Thymus (tissue), 11 donors: ENCODE results near the gene SLC25A41. TPM values are rescaled to one million over a fixed set of nuclear protein-coding genes. Genes with fewer than 3 reads are reported as not detected.
A peak's percentile ranks its signal among the peaks of the same experiment; 100 is the strongest.

Experiments used
- DNase-seq, 9 donors: peaks; one replicate each; pipeline ENCODE4 v3.0.0-alpha.2; 2013; ENCODE audit warnings: low spot score in 9 of 9, low read depth in 6 of 9, missing footprints in 1 of 9
- H3K27ac ChIP-seq, 2 donors: one replicate each; pipeline ENCODE4 v1.5.1; 2013; ENCODE audit warnings: control low read depth in 1 of 2, low read depth in 1 of 2, low read length in 1 of 2, mild to moderate bottlenecking in 1 of 2, moderate library complexity in 1 of 2
- H3K27me3 ChIP-seq, 2 donors: one replicate each; pipeline ENCODE4 v1.5.1; 2013; ENCODE audit warnings: low read length in 1 of 2; ENCODE audit not compliant: control insufficient read depth in 2 of 2, insufficient read depth in 1 of 2
- H3K36me3 ChIP-seq, 2 donors: one replicate each; pipeline ENCODE4 v1.5.1; 2013; ENCODE audit warnings: low read length in 1 of 2, mild to moderate bottlenecking in 1 of 2, moderate library complexity in 1 of 2; ENCODE audit not compliant: control insufficient read depth in 2 of 2, insufficient read depth in 2 of 2
- H3K4me1 ChIP-seq, 2 donors: one replicate each; pipeline ENCODE4 v1.5.1; 2013; ENCODE audit warnings: low read length in 2 of 2; ENCODE audit not compliant: control insufficient read depth in 2 of 2, insufficient read depth in 2 of 2
- H3K4me3 ChIP-seq, 2 donors: one replicate each; pipeline ENCODE4 v1.5.1; 2013; ENCODE audit warnings: low read length in 2 of 2, control low read depth in 1 of 2, mild to moderate bottlenecking in 1 of 2
- H3K9me3 ChIP-seq, 2 donors: one replicate each; pipeline ENCODE4 v1.5.1; 2013; ENCODE audit warnings: low read length in 1 of 2, mild to moderate bottlenecking in 1 of 2; ENCODE audit not compliant: control insufficient read depth in 2 of 2, insufficient read depth in 1 of 2
- WGBS: extraction: QIAGEN DNeasy Blood & Tissue Kit; methylation state at CpG from one replicate; pipeline ENCODE4 v1.1.7; 2013; 5-methylcytosine and 5-hydroxymethylcytosine counted together
- polyA plus RNA-seq: library from polyadenylated mRNA; stranded (reverse); fragments of 200-250 nt; gene quantifications from one replicate; pipeline ENCODE4 v1.2.3, GENCODE V29; 2013
- total RNA-seq: library from RNA; stranded (reverse); fragments of 120-200 nt; gene quantifications from one replicate; pipeline ENCODE4 v1.2.4, GENCODE V29; 2013
- donor health status: healthy.

SLC25A41 gene
- total and polyA plus RNA-seq, 2 donors = 0.05 to 0.27 TPM

GRCh38 chr19:6416658-6417405 is 16.7 kb downstream of the SLC25A41 start:
- DNase-seq = no peak
- no peak overlapping the region for H3K27ac ChIP-seq
- H3K27me3 ChIP-seq = no peaks in the 10 kb centered on the region
- H3K4me1 ChIP-seq = peaks cover 0 to 7% of the 10 kb centered on the region in 2 donors
- peaks cover 0 to 4% of the 10 kb centered on the region in 2 donors for H3K9me3 ChIP-seq
- peaks cover 80 to 85% of the 10 kb centered on the region in 2 donors for H3K36me3 ChIP-seq
- WGBS = 98% methylated on average over 29 of the region's 29 CpGs
- H3K4me3 ChIP-seq = no peak overlapping the region

GRCh38 chr19:6415591-6416190 is 17.9 kb downstream of the SLC25A41 start:
- peaks cover 0 to 9% of the 10 kb centered on the region in 2 donors for H3K4me1 ChIP-seq
- H3K9me3 ChIP-seq = peaks cover 0 to 4% of the 10 kb centered on the region in 2 donors
- H3K36me3 ChIP-seq = peaks cover 68 to 73% of the 10 kb centered on the region in 2 donors
- no peak for DNase-seq
- H3K4me3 ChIP-seq = no peak overlapping the region
- no peak overlapping the region for H3K27ac ChIP-seq
- no peaks in the 10 kb centered on the region for H3K27me3 ChIP-seq
- 96% methylated on average over 32 of the region's 32 CpGs for WGBS

GRCh38 chr19:6414793-6415590 is 18.6 kb downstream of the SLC25A41 start:
- H3K27me3 ChIP-seq = no peaks in the 10 kb centered on the region
- no peak for DNase-seq
- WGBS = 97% methylated on average over 47 of the region's 47 CpGs
- peaks cover 61 to 66% of the 10 kb centered on the region in 2 donors for H3K36me3 ChIP-seq
- H3K4me1 ChIP-seq = peaks cover 0 to 9% of the 10 kb centered on the region in 2 donors
- H3K27ac ChIP-seq = no peak overlapping the region
- H3K9me3 ChIP-seq = peaks cover 0 to 4% of the 10 kb centered on the region in 2 donors
- no peak overlapping the region for H3K4me3 ChIP-seq

GRCh38 chr19:6413721-6414643 is 19.6 kb downstream of the SLC25A41 start:
- WGBS = 92% methylated on average over 42 of the region's 42 CpGs
- H3K36me3 ChIP-seq = peaks cover 51 to 56% of the 10 kb centered on the region in 2 donors
- H3K4me3 ChIP-seq = no peak overlapping the region
- no peak for DNase-seq
- no peaks in the 10 kb centered on the region for H3K27me3 ChIP-seq
- peaks cover 0 to 9% of the 10 kb centered on the region in 2 donors for H3K4me1 ChIP-seq
- H3K9me3 ChIP-seq = peaks cover 0 to 4% of the 10 kb centered on the region in 2 donors
- H3K27ac ChIP-seq = peak overlapping the region; percentile 17 to 32

- Histone ChIP-seq H3K27me3 (no peaks in the 10 kb centered on the region), H3K36me3 (peaks cover 44 to 49% of the 10 kb centered on the region in 2 donors), H3K4me1 (peaks cover 0 to 9% of the 10 kb centered on the region in 2 donors), H3K4me3 (no peak overlapping the region), H3K9me3 (peaks cover 0 to 4% of the 10 kb centered on the region in 2 donors), H3K27ac (peak overlapping the region; percentile 9 to 12)
- WGBS = 94% methylated on average over 10 of the region's 10 CpGs
- no peak for DNase-seq
Observed at GRCh38 chr19:6413291-6413690, 20.3 kb downstream of the SLC25A41 start.

GRCh38 chr19:6412447-6413091 is 21.0 kb downstream of the SLC25A41 start:
- WGBS = 85% methylated on average over 15 of the region's 15 CpGs
- peaks cover 0 to 9% of the 10 kb centered on the region in 2 donors for H3K4me1 ChIP-seq
- peak in 2 of 9 donors; percentile 47 to 48 for DNase-seq
- H3K27ac ChIP-seq = peak overlapping the region; percentile 46 to 51
- peaks cover 37 to 42% of the 10 kb centered on the region in 2 donors for H3K36me3 ChIP-seq
- H3K27me3 ChIP-seq = no peaks in the 10 kb centered on the region
- peaks cover 0 to 4% of the 10 kb centered on the region in 2 donors for H3K9me3 ChIP-seq
- H3K4me3 ChIP-seq = no peak overlapping the region

GRCh38 chr19:6412061-6412446 is 21.5 kb downstream of the SLC25A41 start:
- no peak overlapping the region for H3K4me3 ChIP-seq
- peak overlapping the region in 1 of 2 donors; percentile 51 for H3K27ac ChIP-seq
- H3K9me3 ChIP-seq = peaks cover 0 to 4% of the 10 kb centered on the region in 2 donors
- 91% methylated on average over 12 of the region's 12 CpGs for WGBS
- peaks cover 0 to 9% of the 10 kb centered on the region in 2 donors for H3K4me1 ChIP-seq
- no peak for DNase-seq
- H3K27me3 ChIP-seq = no peaks in the 10 kb centered on the region
- peaks cover 32 to 37% of the 10 kb centered on the region in 2 donors for H3K36me3 ChIP-seq

- Histone ChIP-seq H3K27me3 (no peaks in the 10 kb centered on the region), H3K4me1 (peaks cover 0 to 9% of the 10 kb centered on the region in 2 donors), H3K36me3 (peaks cover 5 to 10% of the 10 kb centered on the region in 2 donors), H3K4me3 (no peak overlapping the region), H3K9me3 (no peaks in the 10 kb centered on the region), H3K27ac (no peak overlapping the region)
- DNase-seq = no peak
- WGBS = 89% methylated on average over 6 of the region's 6 CpGs
Observed at GRCh38 chr19:6409346-6409745, 24.2 kb downstream of the SLC25A41 start.
